Measurements from ENCODE around the gene METTL16.
"Not testable (repeated sequence)": the region's sequence is repeated elsewhere in the genome, so short reads cannot be mapped to it uniquely, and the experiment has no call there.

Gene METTL16

DNA sequence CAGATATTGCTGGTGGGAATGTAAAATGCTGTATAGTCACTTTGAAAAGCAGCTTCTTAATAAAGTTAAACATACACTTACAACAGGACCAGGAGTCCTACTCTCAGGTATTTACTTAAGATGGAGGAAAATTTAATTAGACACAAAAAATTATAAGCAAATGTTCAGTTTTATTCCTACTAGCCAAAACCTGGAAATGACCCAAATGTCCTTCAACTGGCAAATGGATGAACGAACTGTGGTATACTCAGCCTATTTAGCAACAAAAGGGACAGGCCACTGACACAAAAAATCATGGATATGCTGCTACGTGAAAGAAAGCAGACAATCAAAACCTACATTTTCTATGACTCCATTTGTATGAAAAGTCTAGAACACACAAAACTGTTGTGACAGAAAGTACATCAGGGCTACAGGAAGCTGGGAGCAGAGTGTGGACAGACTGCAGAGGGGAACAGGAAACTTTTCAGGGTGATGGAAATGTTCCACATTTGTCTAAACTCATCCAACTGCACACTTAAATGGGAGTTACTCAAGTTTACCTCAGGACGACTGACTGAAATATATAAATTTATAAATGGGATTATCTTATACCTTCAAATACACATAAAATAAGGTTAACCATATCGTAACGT lies 61.6 kb downstream of the METTL16 start:
- DNase-seq (ENCODE audit: low read depth), result no peak

DNA sequence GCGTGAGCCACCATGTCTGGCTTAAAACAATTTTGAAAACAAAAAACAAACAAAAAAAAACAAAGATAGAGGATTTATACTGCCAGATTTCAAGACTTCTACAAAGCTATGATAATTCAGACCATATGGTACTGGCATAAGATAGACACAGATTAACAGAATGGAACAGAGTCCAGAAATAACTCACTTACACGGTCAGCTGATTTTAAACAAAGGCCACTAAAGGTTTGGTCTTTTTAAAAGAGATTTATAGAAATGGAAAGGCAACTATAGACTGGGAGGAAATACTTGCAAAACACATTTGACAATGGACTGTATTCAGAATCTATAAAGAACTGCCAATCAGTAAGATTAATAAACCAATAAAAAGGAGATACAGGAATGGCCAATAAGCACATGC lies 62.2 kb downstream of the METTL16 start:
- no peak for DNase-seq (ENCODE audit: low read depth)

DNA sequence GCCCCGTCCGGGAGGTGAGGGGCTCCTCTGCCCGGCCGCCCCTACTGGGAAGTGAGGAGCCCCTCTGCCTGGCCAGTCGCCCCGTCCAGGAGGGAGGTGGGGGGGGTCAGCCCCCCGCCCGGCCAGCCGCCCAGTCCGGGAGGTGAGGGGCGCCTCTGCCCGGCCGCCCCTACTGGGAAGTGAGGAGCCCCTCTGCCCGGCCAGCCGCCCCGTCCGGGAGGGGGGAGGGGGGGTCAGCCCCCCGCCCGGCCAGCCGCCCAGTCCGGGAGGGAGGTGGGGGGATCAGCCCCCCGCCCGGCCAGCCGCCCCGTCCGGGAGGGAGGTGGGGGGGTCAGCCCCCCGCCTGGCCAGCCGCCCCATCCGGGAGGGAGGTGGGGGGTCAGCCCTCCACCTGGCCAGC lies 64.2 kb downstream of the METTL16 start:
- DNase-seq (ENCODE audit: low read depth), result not testable (repeated sequence)

DNA sequence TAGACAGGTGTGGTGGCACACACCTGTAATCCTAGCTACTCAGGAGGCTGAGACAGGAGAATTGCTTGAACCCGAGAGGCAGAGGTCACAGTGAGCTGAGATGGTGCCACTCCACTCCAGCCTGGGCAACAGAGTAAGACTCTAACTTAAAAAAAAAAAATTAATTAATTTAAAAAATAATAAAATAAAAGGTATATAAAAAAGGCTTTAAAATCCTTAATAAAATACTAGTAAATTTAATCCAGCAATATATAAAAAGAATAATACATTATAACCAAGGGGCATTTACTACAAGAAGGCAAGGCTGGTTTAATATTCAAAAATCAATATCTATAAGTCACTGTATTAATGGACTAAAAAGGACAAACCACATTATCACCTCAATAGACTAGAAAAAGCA lies 66.0 kb downstream of the METTL16 start:
- DNase-seq (ENCODE audit: low read depth), result no peak

DNA sequence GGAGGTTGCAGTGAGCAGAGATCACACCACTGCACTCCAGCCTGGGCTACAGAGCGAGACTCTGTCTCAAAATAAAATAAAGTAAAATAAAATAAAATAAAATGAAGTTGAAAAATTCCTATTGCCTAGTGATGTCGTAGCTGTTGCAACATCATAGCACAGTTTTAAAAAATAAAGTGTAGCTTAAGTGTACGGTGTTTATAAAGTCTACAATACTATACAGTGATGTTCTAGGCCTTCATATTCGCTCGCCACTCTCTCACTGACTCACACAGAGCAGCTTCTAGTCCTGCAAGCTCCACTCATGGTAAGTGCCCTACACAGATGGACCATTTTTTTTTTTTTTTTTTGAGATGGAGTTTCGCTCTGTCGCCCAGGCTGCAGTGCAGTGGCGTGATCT lies 67.3 kb downstream of the METTL16 start:
- DNase-seq (ENCODE audit: low read depth), result no peak

DNA sequence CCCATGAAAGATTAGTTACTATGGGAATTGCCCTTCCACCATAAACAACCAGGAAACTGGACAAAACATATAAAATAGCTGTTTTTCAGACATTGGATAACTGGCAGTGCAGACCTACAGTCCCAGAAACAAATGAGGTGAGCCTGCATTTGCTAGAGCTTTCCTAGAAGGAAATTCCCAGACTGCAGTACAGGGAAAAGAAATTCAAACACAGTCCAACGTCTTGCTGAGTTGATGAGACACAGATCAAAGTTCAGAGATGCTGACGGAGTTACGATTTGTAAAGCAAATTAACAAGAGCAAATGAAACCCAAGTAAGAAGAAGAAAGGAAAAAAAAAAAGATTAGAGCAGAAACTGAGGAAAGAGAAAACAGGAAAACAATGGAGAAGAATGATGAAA lies 69.5 kb downstream of the METTL16 start:
- peak; percentile 27 for DNase-seq (ENCODE audit: low read depth)

DNA sequence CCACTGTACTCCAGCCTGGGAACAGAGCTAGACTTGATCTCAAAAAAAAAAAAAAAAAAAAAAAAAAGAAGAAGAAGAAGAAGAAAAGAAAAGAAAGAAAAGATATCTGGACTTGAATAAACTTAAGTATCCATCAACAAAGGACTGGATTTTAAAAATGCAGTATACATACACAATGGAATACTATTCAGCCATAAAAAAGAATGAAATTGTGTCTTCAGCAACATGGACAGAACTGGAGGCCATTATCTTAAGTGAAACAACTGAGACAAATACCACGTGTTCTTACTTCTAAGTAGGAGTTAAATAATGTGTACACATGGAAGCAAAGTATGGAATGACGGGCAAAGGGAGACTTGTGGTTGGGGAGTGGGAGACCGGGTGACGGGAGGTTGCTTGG lies 70.8 kb downstream of the METTL16 start:
- DNase-seq (ENCODE audit: low read depth), result no peak

DNA sequence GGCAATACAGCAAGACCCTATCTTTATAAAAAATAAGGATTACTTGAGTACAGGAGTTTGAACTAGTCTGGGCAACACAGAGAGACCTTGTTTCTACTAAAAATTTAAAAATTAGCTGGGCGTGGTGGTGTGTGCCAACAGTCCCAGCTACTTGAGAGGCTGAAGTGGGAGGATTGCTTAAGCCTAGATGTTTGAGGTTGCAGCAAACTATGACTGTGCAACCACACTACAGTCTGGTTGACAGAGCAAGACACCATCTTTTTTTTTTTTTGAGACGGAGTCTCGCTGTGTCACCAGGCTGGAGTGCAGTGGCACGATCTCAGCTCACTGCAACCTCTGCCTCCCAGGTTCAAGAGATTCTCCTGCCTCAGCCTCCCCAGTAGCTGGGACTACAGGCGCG lies 71.7 kb downstream of the METTL16 start:
- DNase-seq (ENCODE audit: low read depth), result peak; percentile 92

DNA sequence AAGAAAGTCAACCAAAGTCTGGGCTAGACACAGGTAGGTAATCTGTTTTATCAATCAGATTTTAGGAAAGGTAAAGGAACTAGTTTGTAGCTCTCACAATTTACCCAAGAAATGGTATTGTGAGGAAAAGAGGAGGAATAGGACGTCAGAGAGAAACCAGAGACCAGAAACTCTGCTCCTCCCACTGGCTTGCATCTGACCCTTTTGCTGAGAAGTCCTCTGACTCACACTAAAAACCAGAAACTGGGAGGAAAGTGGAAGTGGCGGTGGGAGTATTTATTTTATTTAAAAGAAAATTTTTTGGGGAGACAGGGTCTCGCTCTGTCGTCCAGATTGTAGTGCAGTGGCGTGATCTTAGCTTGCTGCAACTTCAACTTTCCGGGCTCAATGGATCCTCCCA lies 72.9 kb downstream of the METTL16 start:
- peak; percentile 83 for DNase-seq (ENCODE audit: low read depth)

DNA sequence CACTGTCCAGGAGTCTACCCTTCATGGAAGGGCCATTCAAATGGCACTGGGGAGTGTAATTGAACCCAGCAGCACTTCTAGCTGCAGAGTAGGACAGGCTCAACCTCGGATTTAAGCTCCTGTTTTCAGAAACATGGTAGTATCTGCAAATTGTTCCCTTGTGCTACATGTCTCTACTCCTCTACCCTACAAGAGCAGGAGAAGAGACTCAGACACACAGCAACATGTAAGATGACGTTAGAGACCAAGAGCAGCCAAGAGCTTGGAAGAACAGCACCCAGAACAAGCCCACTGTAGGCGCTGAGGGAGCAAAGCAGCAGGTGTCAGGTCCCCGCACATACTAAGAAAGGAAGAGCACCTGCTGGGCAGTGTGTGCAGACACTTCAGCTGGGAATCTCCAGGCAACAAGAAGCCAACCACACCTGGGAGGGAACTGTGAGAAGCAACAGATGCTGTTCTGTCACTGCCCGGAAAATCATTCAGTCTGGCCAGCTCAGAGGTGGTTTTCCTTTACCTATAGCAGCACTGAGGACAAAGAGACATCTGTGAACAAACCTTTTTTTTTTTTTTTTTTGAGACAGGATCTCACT lies 75.3 kb downstream of the METTL16 start:
- no peak for DNase-seq (ENCODE audit: low read depth)

DNA sequence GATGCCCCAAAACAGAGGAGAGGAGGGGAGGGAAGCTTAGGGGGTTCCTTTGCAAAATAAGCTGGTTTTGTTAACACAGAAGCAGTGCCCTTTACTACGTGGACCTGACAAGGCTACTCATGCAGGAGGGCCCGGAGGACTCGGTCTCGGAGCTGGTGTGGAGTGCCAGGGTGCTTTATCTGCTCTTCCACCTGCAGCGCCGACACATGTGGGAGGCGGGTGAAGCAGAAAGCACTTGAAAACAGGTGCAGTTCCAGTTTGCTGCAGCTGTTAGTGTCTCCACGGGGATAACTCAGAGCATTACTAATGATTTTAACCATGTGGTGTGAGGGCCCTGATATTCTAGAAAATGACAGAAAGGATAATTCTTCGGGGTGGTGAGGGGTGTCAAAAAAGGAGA lies 75.8 kb downstream of the METTL16 start:
- no peak for DNase-seq (ENCODE audit: low read depth)

DNA sequence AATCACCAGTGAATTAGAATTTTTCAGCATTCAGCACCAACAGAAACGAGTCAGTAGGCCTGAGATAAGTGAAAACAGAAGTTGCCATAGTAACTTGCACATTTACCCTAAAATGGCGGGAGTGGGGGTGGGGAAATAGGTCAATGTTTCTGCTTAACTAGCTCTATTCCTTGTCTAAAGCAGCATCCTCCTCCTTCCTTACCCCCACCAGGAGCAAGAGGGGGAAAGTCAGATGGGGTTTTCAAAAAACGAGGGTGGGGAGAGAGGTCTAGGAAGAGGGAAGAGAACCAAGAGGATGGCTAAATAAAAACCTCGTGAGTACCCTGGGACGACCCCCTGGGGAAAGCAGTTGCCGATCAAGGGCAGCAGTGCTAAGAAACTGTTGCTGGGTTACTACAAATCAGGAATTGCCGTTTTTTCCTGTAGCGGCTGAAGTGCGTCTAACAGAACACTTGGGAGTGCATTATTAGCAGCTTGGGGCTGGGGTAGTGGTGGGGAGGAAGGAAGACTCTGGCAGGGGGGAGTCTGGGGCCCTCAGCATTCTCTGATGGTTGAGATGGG lies 76.4 kb downstream of the METTL16 start:
- peak; percentile 48 for DNase-seq (ENCODE audit: low read depth)

DNA sequence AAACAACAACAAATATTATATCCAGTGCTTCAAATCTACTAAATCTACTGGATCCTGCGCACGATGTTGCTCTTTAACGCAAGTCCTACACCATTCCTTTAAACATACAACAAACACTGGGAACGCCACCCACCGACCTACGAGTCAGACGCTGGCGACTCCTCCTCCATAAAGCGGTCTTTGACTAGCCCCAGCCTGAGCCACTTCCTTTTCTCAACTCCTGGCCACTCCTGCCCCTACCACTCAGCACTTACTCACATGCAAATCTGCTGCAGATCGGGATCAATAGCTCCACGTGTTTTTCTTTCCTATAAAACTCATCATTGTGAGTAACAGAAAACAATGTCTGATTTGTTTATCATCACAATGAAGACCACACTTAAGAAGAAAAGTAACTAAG lies 78.0 kb downstream of the METTL16 start:
- no peak for DNase-seq (ENCODE audit: low read depth)

DNA sequence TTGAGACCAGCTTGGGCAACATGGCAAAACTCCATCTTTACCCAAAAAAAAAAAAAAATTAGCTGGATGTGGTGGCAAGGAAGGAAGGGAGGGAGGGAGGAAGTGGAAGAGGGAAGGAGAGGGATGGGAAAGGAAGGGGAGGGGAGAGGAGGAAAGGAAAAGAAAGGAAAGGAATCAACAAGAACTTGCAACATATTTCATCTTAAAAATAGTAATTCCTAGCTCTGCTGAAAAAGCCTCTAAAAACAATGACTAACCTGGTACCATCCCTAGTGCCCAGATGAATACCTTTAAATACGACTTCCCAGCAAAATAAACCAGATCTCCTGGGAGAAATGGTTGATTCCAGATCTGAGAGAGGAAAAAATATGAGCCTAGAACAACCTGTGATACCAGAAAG lies 83.8 kb downstream of the METTL16 start:
- DNase-seq (ENCODE audit: low read depth), result no peak

DNA sequence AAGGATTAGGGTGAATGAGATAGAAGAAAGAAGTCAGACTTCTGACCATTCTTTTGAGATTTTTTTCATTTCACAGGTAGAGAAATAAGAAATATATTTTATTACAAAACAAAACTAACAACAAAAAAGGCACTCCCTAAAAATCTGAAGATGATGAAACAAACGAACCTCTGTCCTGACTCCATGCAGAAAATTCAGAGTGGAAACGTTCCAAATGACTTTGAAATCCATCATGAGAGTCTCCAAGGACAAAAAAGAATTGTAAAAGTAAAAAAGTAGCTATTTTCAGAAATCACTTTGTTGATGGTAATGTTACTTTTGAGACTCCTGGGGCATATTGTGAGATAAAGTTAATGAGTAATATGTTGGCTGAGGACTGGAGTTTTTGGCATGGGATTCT lies 84.5 kb downstream of the METTL16 start:
- no peak for DNase-seq (ENCODE audit: low read depth)

DNA sequence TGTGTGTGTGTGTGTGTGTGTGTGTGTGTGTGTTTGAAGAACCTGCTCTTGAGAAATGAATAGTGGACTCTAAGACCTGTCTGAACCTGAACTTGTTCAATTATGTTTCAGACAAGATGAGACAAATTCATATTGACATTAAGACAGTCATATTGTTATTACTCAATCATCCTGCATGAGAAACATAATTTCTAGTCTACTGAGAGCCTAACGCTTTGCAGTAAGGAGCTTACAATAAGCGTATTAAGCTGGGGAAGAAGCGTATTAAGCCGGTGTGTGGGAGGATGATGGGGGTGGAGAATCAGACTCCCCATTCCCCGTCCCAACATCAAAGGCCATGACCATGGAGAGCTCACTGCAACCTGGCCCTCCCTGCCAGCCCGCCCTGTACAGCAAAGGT lies 88.4 kb downstream of the METTL16 start:
- DNase-seq (ENCODE audit: low read depth), result no peak

DNA sequence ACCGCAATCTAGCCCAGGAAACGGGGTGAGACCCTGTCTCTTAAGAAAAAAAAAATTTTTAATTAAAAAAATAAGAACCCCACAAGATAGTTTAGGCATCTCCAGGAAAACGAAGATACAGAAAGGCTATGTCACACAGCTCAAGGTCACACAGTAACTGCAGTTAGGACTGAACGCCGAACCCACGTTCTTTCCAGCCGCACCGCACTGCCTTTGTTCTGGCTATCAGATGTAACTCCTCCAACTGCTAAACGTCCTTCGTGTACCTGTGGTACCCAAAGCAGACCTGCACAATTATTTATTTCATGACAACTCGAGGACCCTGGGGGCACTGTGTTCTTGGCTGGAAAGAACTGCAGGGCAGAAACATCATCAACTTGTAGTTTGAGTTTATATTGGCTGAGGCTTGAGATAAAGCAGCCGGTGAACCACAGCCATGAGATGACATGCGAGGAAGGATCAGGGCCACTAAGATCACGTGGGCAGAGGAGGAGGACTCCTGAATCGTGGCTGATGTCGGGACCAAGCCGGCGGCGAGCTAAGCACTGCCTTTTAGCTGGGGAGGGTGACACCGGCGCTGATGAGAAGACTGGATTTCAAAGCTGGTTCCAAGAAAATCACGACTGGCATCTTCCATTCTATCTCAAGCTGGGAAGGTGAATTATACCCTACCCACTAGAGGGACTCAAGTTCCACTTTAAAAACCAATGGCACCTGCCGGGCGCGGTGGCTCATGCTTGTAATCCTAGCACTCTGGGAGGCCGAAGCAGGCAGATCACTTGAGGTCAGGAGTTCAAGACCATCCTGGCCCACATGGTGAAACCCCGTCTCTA lies 90.2 kb downstream of the METTL16 start:
- DNase-seq (ENCODE audit: low read depth), result no peak

DNA sequence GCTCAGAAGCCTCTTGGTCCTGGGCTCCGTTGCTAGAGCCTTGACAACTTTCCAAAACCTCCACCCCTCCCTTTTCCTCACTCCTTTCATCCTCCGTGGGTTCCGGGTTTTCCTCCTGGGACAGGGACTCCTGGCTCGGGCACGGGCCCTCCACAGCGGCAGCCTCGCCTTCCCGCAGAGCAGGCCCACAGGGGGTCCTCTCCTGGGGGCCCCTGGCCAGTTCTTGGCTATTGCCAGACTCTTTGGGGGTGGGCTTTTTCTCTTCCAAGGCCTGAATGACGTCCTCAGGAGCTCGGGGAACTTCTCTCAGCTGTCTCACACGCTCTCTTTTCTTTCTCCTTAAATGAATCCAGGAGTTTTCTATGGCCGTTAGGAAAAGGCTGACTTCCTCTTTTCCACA lies 91.5 kb downstream of the METTL16 start:
- no peak for DNase-seq (ENCODE audit: low read depth)

DNA sequence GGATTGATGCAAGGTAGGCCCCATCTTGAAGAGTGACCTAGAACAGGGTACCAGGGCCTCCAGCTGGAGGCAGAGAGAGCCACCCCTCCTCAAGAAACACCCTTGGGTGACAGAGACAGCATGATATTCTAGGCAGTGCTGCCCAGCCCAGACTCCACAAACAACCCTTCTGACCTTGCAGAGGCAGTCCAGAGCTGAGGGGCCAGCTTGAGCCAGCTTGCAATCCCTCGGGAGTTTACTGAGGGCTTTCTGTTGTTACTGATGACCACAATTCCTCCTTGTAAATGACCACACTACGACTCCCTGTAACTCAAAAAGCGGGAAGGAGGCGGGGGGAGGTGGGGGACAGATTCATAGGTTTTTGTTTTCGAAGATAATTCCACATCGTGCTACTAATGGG lies 92.2 kb downstream of the METTL16 start:
- DNase-seq (ENCODE audit: low read depth), result no peak

DNA sequence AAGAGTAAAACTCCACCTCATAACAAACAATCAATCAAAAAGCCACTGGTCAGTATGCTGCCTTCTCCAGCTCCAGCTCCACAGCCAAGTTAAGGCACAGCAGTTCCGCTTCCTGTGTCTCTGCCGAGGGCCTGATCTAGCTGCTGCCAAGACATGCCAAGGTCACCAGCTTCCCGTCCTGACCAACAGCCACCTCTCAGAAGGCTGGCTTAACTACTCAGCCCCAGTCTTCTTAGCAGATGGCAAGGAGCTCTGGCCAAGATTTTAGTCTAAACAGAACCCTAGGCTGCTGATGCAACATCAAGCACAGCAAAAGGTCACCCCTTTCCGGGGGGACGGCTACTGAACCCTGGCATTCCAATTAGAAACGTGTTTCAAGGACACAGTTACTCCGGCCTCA lies 93.1 kb downstream of the METTL16 start:
- peak; percentile 41 for DNase-seq (ENCODE audit: low read depth)

DNA sequence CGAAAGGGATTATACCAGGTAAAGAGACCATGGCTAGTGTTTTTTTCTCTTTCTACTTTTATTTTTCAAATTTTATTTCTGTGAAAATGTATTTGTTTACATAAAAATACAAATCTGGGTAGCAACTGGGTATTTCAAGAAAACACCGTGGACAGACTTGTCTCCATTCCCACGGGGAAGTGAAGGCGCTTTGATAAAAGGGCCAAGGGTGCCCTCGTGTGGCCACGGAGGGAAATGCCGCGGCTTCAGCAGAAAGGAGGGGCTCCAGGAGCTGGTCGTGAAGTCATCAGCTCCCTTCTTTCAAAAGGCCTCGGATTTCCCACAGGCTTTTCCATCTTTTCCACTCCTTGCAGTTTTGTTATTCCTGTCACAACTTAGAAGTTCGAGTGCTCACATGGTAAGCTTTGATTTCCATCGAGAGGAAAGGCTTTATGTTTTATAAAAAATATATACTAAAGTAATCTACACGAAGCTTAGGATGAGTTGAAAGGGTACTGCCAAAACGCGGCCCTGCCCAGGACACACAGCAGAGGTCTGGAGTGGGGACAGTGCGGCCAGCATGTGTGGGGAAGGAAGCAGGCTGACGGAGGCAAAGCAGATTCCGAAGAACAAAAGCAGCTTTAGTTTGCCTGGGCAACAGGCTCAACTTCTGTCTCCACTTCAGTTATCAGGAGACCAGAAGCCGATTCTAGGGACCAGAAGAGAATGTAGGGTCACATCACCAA lies 95.5 kb downstream of the METTL16 start:
- peak; percentile 80 for DNase-seq (ENCODE audit: low read depth)

DNA sequence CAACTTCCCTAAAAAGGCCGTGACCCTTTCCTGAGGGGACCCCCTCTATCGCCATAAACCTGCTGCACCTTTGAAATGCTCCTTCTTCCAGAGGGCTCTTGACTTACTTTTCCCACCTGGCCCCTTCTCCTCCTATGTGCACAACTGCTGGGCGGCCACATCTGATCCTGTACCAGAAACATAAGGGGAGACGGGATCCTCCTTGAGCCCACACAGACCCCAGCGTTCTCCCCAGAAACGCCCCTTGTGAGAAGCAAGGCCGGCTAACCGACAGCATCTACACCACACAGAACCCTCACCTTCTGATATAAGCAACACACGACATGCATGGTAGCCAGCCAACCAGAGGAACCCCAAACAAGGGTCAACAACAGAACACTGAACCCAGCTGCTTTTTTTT lies 96.6 kb downstream of the METTL16 start:
- DNase-seq (ENCODE audit: low read depth), result no peak

All from amniotic epithelial cell (primary cell).